Testis (tissue), 3 donors: ENCODE data around the gene TTLL9. TPM values are rescaled to one million over a fixed set of nuclear protein-coding genes. Genes with fewer than 3 reads are reported as not detected.

Experiments used
- DNase-seq: peaks from one replicate; pipeline ENCODE4 v3.0.0-alpha.2; 2019
- H3K27ac ChIP-seq, 2 donors: fragments of 200-600 bp; sonication (generic); one replicate each; pipeline ENCODE4 v1.5.1; 2019
- H3K27me3 ChIP-seq: fragments of 200-600 bp; sonication (generic); one replicate; pipeline ENCODE4 v1.5.1; 2019
- H3K36me3 ChIP-seq: fragments of 200-600 bp; sonication (generic); one replicate; pipeline ENCODE4 v1.5.1; 2017; ENCODE audit warnings: low read depth; ENCODE audit errors: missing control alignments
- H3K4me1 ChIP-seq: fragments of 200-600 bp; sonication (generic); one replicate; pipeline ENCODE4 v1.5.1; 2019
- H3K4me3 ChIP-seq, 2 donors: fragments of 200-600 bp; sonication (generic); one replicate each; pipeline ENCODE4 v1.5.1; 2017 to 2019
- H3K9me3 ChIP-seq: fragments of 200-600 bp; sonication (generic); one replicate; pipeline ENCODE4 v1.5.1; 2017
- POLR2A ChIP-seq: fragments of 450-650 bp; IDR thresholded peaks from one replicate; pipeline ENCODE4 v1.6.1; 2017; ENCODE audit warnings: antibody characterized with exemption, mild to moderate bottlenecking, moderate library complexity
- WGBS, 2 donors: methylation state at CpG; one replicate each; pipeline ENCODE4 v1.1.5; 2018; 5-methylcytosine and 5-hydroxymethylcytosine counted together
- intact Hi-C: fragments of 100-400 bp; cut with DNase I; formaldehyde crosslinking; loops from one replicate; pipeline ENCODE4 v1.15.1; 2023; ENCODE audit warnings: low total_unique reads
- polyA plus RNA-seq: library from polyadenylated mRNA; stranded (reverse); fragments of 350-450 nt; fragmentation: Illumina TruSeq; extraction: RNeasy Lipid Tissue Mini Kit (QIAGEN cat#74804); gene quantifications from one replicate; pipeline ENCODE4 v1.2.3, GENCODE V29; 2014; ENCODE audit warnings: low read depth, low replicate concordance; ENCODE audit not compliant: insufficient read depth
- total RNA-seq, 2 donors: library from RNA; depleted of rRNA; stranded (reverse); fragments of >200 nt; gene quantifications; one replicate each; pipeline ENCODE4 v1.2.3, GENCODE V29; 2016
- TF ChIP-seq, protein P1 (sequence below), 3 experiments: fragments of 450-650 bp in 2 of 3; fragments of 200-600 bp in 1 of 3; sonication (generic) in 1 of 3; IDR thresholded peaks; one replicate each; pipeline ENCODE4 v1.5.1; 2016 to 2019; ENCODE audit warnings: antibody characterized with exemption in 3 of 3, mild to moderate bottlenecking in 2 of 3, moderate library complexity in 1 of 3

TTLL9 gene
- total and polyA plus RNA-seq, 3 donors from 2014 or later = 8.7 to 32.7 (median 19.1) TPM

GRCh38 chr20:31833130-31833930, 37.1 kb upstream of the TTLL9 start:
- intact Hi-C loops = no loop called here
- no peaks in the 10 kb centered on the region for H3K36me3 ChIP-seq
- peak; percentile 78 for DNase-seq
- H3K9me3 ChIP-seq = no peaks in the 10 kb centered on the region
- no peak for TF ChIP-seq POLR2A
- TF ChIP-seq, protein P1, sequence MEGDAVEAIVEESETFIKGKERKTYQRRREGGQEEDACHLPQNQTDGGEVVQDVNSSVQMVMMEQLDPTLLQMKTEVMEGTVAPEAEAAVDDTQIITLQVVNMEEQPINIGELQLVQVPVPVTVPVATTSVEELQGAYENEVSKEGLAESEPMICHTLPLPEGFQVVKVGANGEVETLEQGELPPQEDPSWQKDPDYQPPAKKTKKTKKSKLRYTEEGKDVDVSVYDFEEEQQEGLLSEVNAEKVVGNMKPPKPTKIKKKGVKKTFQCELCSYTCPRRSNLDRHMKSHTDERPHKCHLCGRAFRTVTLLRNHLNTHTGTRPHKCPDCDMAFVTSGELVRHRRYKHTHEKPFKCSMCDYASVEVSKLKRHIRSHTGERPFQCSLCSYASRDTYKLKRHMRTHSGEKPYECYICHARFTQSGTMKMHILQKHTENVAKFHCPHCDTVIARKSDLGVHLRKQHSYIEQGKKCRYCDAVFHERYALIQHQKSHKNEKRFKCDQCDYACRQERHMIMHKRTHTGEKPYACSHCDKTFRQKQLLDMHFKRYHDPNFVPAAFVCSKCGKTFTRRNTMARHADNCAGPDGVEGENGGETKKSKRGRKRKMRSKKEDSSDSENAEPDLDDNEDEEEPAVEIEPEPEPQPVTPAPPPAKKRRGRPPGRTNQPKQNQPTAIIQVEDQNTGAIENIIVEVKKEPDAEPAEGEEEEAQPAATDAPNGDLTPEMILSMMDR (IDR thresholded peaks at IDR 0.05) = peak; percentile 41 to 89 (median 72)
- peaks cover 40% of the 10 kb centered on the region for H3K4me1 ChIP-seq
- 65 to 68% methylated on average over 7 to 14 of the region's 14 CpGs for WGBS, 2 donors
- H3K27me3 ChIP-seq = no peaks in the 10 kb centered on the region
- H3K27ac ChIP-seq = peak overlapping the region; percentile 5 to 44
- H3K4me3 ChIP-seq = no peak overlapping the region

DNA sequence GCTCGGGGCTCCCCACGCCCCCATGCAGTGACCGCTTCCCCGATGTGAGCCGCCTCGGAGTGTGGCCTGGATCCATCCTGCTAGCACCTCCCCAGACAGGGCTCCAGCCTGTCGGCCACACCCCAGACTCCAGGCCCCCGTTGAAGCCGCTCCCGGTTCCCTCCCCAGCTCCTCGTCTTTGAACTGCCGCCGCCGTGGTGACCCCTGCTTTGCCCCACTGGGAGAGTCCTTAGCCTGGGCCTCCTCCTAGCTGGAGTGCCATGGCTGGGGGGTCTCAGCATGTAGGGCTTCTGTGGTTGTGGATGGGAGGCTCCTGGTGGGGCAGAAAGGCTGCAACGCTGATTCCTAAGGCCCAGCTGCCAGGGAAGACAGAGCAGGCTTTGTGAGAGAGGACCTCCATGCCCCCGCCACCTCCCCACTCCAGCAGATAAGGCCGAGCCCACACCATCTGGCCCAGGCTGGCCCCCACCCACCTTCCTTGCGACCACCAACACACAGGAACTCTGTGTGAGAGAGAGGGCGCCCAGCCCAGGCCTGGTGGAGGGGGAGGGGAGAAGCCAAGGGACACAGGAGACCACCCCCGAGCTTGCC, 36.4 kb upstream of the TTLL9 start:
- no peak for DNase-seq
- Histone ChIP-seq H3K4me1 (peaks cover 47% of the 10 kb centered on the region), H3K36me3 (no peaks in the 10 kb centered on the region), H3K4me3 (no peak overlapping the region), H3K9me3 (no peaks in the 10 kb centered on the region), H3K27me3 (no peaks in the 10 kb centered on the region), H3K27ac (peak overlapping the region; percentile 5 to 44)
- intact Hi-C loops = no loop called here
- 52 to 66% methylated on average over 14 to 20 of the region's 20 CpGs for WGBS, 2 donors
- TF ChIP-seq POLR2A = no peak
- TF ChIP-seq, protein P1 (IDR thresholded peaks at IDR 0.05) = no peak

DNA sequence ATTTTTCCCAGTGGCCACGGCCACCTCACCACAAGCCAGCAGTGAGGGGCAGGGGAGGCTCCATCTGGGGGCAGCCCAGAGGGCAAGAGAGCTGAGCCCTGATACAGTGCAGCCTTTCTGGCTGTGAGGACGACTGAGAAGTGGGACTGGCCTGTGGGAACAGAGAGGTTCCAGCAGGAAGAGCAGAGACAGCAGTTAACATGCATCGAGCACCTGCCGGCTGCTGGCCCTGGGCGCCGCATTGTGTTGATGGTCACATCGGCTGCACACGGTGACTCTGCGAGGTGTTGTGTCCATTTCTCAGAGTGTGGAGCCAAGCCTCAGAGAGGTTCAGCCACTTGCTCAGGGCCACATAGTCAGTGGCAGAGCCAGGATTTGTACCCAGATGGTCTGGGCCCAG, 34.9 kb upstream of the TTLL9 start:
- Histone ChIP-seq H3K27me3 (no peaks in the 10 kb centered on the region), H3K4me3 (no peak overlapping the region), H3K27ac (peak overlapping the region in 1 of 2 donors; percentile 50), H3K36me3 (no peaks in the 10 kb centered on the region), H3K4me1 (peaks cover 47% of the 10 kb centered on the region), H3K9me3 (no peaks in the 10 kb centered on the region)
- intact Hi-C loops = no loop called here
- 63 to 81% methylated on average over 8 to 9 of the region's 9 CpGs for WGBS, 2 donors
- no peak for DNase-seq
- TF ChIP-seq, protein P1 (IDR thresholded peaks at IDR 0.05) = no peak
- no peak for TF ChIP-seq POLR2A

DNA sequence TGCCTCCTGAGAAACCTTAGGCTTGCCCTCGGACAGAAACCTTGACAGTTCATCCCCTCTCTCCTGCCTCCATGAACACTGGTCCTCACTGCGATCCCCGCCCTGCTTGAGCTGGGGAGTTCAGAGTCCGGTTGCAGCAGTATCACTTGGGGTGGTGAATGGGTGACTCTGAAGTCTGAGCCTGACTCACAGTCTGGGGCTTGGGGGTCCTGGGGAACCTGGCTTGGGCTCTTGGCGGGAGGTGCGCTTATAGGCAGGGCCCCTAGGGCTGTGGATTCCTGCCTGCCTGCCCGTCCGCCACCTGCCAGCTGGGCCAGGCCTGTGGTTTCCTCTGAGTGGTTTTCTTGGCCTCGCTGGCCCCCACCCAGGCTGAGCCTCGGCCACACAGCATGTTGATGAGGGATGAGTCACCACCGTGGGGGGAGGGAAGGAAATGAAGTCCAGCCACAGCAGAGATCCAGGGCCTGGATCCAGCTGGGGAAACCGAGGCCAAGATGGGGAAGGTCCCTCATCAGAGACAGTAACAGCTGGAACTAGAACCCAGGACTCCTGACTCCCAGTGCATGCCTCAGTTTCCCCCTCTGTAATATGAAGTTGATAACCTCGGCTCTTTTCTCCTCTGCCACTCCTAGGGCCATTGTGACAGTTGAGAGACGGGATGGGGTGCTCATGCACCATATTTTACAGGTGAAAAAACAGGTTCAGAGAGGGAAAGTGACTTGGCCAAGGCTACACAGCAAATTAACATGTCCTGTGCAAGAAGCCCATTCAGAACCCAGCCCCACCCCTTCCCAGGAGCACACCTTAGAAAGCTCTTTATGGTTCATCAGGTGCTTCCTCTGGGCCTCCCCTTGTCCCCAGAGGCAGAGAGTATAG, 34.2 kb upstream of the TTLL9 start:
- no peak for TF ChIP-seq POLR2A
- TF ChIP-seq, protein P1 (IDR thresholded peaks at IDR 0.05) = no peak
- intact Hi-C loops = no loop called here
- 43 to 46% methylated on average over 10 to 14 of the region's 14 CpGs for WGBS, 2 donors
- Histone ChIP-seq H3K9me3 (no peaks in the 10 kb centered on the region), H3K4me1 (peaks cover 47% of the 10 kb centered on the region), H3K4me3 (no peak overlapping the region), H3K27me3 (no peaks in the 10 kb centered on the region), H3K36me3 (no peaks in the 10 kb centered on the region), H3K27ac (peak overlapping the region in 1 of 2 donors; percentile 50)
- peak; percentile 79 for DNase-seq
